K562 (cell line): ENCODE measurements around the gene FBN1. TPM values are rescaled to one million over a fixed set of nuclear protein-coding genes. Genes with fewer than 3 reads are reported as not detected.

ENCODE experiments used
- ATAC-seq: fragments of 200-7000 bp; cut with Tn5 transposase; 3 replicates; pipeline ENCODE4 v1.9.1; 2020; ENCODE audit warnings: moderate library complexity
- BruUV-seq: library from RNA; stranded (reverse); fragments of 400-500 nt; replicated peaks from 2 replicates; lab custom pipeline; 2021; lab: Mats Ljungman, UMichigan
- CTCF ChIA-PET: fragments of 300-600 bp; formaldehyde crosslinking; extraction: SDS; loops from one replicate; lab custom pipeline; 2021; ENCODE audit warnings: low intra/inter-chr PET ratio; lab: Yijun Ruan, JAX
- POLR2A ChIA-PET: fragments of 300-600, 350-650 bp; sonication (Branson Sonifier 250); formaldehyde crosslinking; extraction: SDS; loops from one replicate; lab custom pipeline; 2021; ENCODE audit warnings: antibody characterized with exemption, inconsistent platforms; lab: Yijun Ruan, JAX
- DNase-seq, 4 experiments: peaks; one replicate each; pipeline versions ENCODE4 v3.0.0 to v3.0.0-alpha.2; 2011 to 2018; ENCODE audit warnings: low spot score in 3 of 4, mixed read lengths in 3 of 4; ENCODE audit errors: extremely low read depth in 1 of 4
- FAIRE-seq: peaks from 2 replicates; lab custom pipeline; 2011; peaks lifted over from hg19 to GRCh38; lab: Jason Lieb, UNC
- H2AFZ ChIP-seq: 2 replicates; pipeline ENCODE4 v1.6.0; 2011; ENCODE audit warnings: low read depth, low read length, control low read depth, inconsistent platforms
- H3K27ac ChIP-seq: fragments of 200-600 bp; 3 replicates; pipeline ENCODE4 v1.8.0; 2011; ENCODE audit warnings: low read depth, mild to moderate bottlenecking, control low read depth, inconsistent platforms, low read length, moderate library complexity, mixed read lengths; ENCODE audit errors: extremely low read depth
- H3K27me3 ChIP-seq, 2 experiments: fragments of 300-600 bp in 1 of 2; 2 replicates in 1 of 2; 3 replicates in 1 of 2; pipeline versions ENCODE4 v1.6.0 to v1.8.0; 2011; ENCODE audit warnings: inconsistent platforms in 2 of 2, low read length in 2 of 2, mild to moderate bottlenecking in 1 of 2, mixed read lengths in 1 of 2, moderate library complexity in 1 of 2; ENCODE audit not compliant: control insufficient read depth in 2 of 2, insufficient read depth in 2 of 2
- H3K36me3 ChIP-seq: fragments of 300-600 bp; 3 replicates; pipeline ENCODE4 v1.8.0; 2011; ENCODE audit warnings: mild to moderate bottlenecking, low read length, inconsistent platforms; ENCODE audit not compliant: control insufficient read depth, insufficient read depth
- H3K4me1 ChIP-seq, 2 experiments: fragments of 200-600 bp in 1 of 2; replicated peaks in 1 of 2; 2 replicates in 1 of 2; 3 replicates in 1 of 2; pipeline versions ENCODE4 v1.5.1 to v1.8.0; 2011; ENCODE audit warnings: inconsistent platforms in 2 of 2, low read length in 2 of 2, mild to moderate bottlenecking in 1 of 2, mixed read lengths in 1 of 2, moderate library complexity in 1 of 2; ENCODE audit not compliant: control insufficient read depth in 2 of 2, insufficient read depth in 2 of 2
- H3K4me2 ChIP-seq: 2 replicates; pipeline ENCODE4 v1.6.1; 2011; ENCODE audit warnings: low read length, control low read depth, inconsistent platforms, mixed read lengths; ENCODE audit not compliant: insufficient read depth
- H3K4me3 ChIP-seq: fragments of 200-600 bp; sonication (generic), shearing (Covaris generic); 2 replicates; pipeline ENCODE4 v1.5.1; 2016; ENCODE audit warnings: control low read depth, inconsistent platforms
- H3K79me2 ChIP-seq: fragments of 200-600 bp; 3 replicates; pipeline ENCODE4 v1.8.0; 2011; ENCODE audit warnings: low read length, inconsistent platforms; ENCODE audit not compliant: control insufficient read depth, insufficient read depth
- H3K9ac ChIP-seq, 2 experiments: 2 replicates each; pipeline versions ENCODE4 v1.6.0 to v1.6.1; 2011; ENCODE audit warnings: low read depth in 2 of 2, low read length in 2 of 2, control low read depth in 1 of 2, inconsistent platforms in 1 of 2, mild to moderate bottlenecking in 1 of 2, mixed read lengths in 1 of 2; ENCODE audit not compliant: insufficient read depth in 1 of 2
- H3K9me1 ChIP-seq: one replicate; pipeline ENCODE4 v1.6.0; 2011; ENCODE audit warnings: inconsistent platforms, mild to moderate bottlenecking, low read length, moderate library complexity; ENCODE audit not compliant: control insufficient read depth, insufficient read depth
- H3K9me3 ChIP-seq: replicated peaks from 2 replicates; pipeline ENCODE4 v1.5.1; 2011; ENCODE audit warnings: low read depth, low read length, inconsistent platforms; ENCODE audit not compliant: control insufficient read depth, insufficient read depth
- H4K20me1 ChIP-seq: replicated peaks from 2 replicates; pipeline ENCODE4 v1.6.1; 2011; ENCODE audit warnings: low read length, inconsistent platforms, mixed read lengths; ENCODE audit not compliant: control insufficient read depth, insufficient read depth
- ETV6 ChIP-seq, 3 experiments: fragments of 150-350 bp in 1 of 3; sonication (generic) in 1 of 3; formaldehyde crosslinking in 1 of 3; IDR thresholded peaks; 2 replicates each; pipeline versions ENCODE4 v1.6.1 to v1.8.0; 2014 to 2022; ENCODE audit warnings: borderline replicate concordance in 2 of 3, low read depth in 2 of 3, antibody characterized with exemption in 1 of 3, low read length in 1 of 3, mild to moderate bottlenecking in 1 of 3, missing genetic modification reagents in 1 of 3
- JUND ChIP-seq, 2 experiments: IDR thresholded peaks; 2 replicates in 1 of 2; 3 replicates in 1 of 2; pipeline ENCODE4 v1.6.1; 2011; ENCODE audit warnings: borderline replicate concordance in 2 of 2, low read depth in 2 of 2, low read length in 2 of 2, improper control_type of control experiment in 1 of 2, missing biosample characterization in 1 of 2, missing genetic modification characterization in 1 of 2, missing genetic modification reagents in 1 of 2
- SMAD4 ChIP-seq: fragments of 250-450 bp; sonication (Bioruptor Pico); conservative IDR thresholded peaks from 2 replicates; pipeline ENCODE4 v1.8.0; 2021; ENCODE audit warnings: inconsistent platforms, mild to moderate bottlenecking, moderate library complexity
- SMARCC2 ChIP-seq: fragments of 450-650 bp; IDR thresholded peaks from 2 replicates; pipeline ENCODE4 v1.6.1; 2017; ENCODE audit warnings: antibody characterized with exemption, moderate library complexity, mild to moderate bottlenecking, low read depth
- THRAP3 ChIP-seq: fragments of 450-650 bp; IDR thresholded peaks from 2 replicates; pipeline ENCODE4 v1.6.1; 2016; ENCODE audit warnings: mild to moderate bottlenecking, inconsistent platforms, borderline replicate concordance
- WGBS: fragments of 100-300 bp; shearing (Covaris generic); methylation state at CpG from one replicate; pipeline ENCODE4 v1.1.6; 2016; ENCODE audit warnings: low coverage, mixed read lengths; ENCODE audit not compliant: insufficient coverage; ENCODE audit errors: missing lambda C conversion rate; 5-methylcytosine and 5-hydroxymethylcytosine counted together
- in situ Hi-C: fragments of 300-500 bp; cut with MboI; formaldehyde crosslinking; loops from 4 replicates; pipeline ENCODE4 v1.15.0; 2018; ENCODE audit warnings: inconsistent platforms, mixed read lengths
- intact Hi-C: fragments of 100-400 bp; cut with micrococcal nuclease; formaldehyde crosslinking; loops from 2 replicates; pipeline ENCODE4 v1.14.2; 2022
- polyA plus RNA-seq, 8 experiments: library from polyadenylated mRNA; depleted of rRNA in 4 of 8; stranded (reverse) in 5 of 8; unstranded in 3 of 8; fragments of >200 nt; fragmentation: Nextera tagmentation in 2 of 8; fragmentation: Illumina TruSeq in 1 of 8; extraction: Ambion mirVana in 2 of 8; extraction: Trizol in 1 of 8; gene quantifications; 2 replicates each; pipeline versions ENCODE4 v1.2.1 to v1.2.3, GENCODE V29; 2011 to 2014; ENCODE audit warnings: inconsistent platforms in 1 of 8, missing spikeins in 1 of 8
- total RNA-seq, 7 experiments: library from RNA; depleted of rRNA in 6 of 7; stranded (reverse); fragments of >200 nt in 6 of 7; fragmentation: Illumina TruSeq in 2 of 7; extraction: Trizol in 2 of 7; gene quantifications; 2 replicates each; pipeline versions ENCODE4 v1.2.1 to v1.2.3, GENCODE V29; 2011 to 2021; ENCODE audit warnings: low replicate concordance in 1 of 7

Gene FBN1
- total and polyA plus RNA-seq, 9 of the 15 experiments (the other 6 are each of a cell fraction or from before 2014, with no cell fraction given), result 0.15 to 1.2 (median 0.60) TPM

- Histone ChIP-seq H3K27ac (no peak overlapping the region), H3K36me3 (no peaks in the 10 kb centered on the region), H4K20me1 (no peaks in the 10 kb centered on the region), H2AFZ (no peak overlapping the region), H3K27me3 (peaks cover 10 to 15% of the 10 kb centered on the region in 2 experiments), H3K9me3 (no peaks in the 10 kb centered on the region), H3K4me1 (no peaks in the 10 kb centered on the region), H3K9me1 (no peaks in the 10 kb centered on the region), H3K9ac (no peak overlapping the region), H3K4me3 (no peak overlapping the region), H3K4me2 (no peak overlapping the region), H3K79me2 (no peaks in the 10 kb centered on the region)
- DNase-seq (no peak), FAIRE-seq (no peak), ATAC-seq (no peak)
- ChIA-PET POLR2A (interaction anchor here (1.2 kb wide), 1 partner anchor 9 kb away, joined by 3 read pairs; no protein-coding TSS in a partner anchor), CTCF (no interaction called here)
- TF ChIP-seq THRAP3 (no peak), JUND (IDR thresholded peaks at IDR 0.05; ENCODE audit: borderline replicate concordance, low read depth, low read length) (no peak), JUND (tag; IDR thresholded peaks at IDR 0.05; ENCODE audit: borderline replicate concordance, low read depth, low read length) (no peak), ETV6 (IDR thresholded peaks at IDR 0.05; ENCODE audit: borderline replicate concordance in 1 of 2, low read depth in 2 of 2, low read length in 1 of 2) (no peak), ETV6 (CRISPR knock-in tag; IDR thresholded peaks at IDR 0.05; ENCODE audit: borderline replicate concordance) (no peak), SMARCC2 (no peak), SMAD4 (CRISPR knock-in tag) (no peak)
- BruUV-seq, result no TSS peak
- WGBS, result 15% methylated on average over 15 of the region's 15 CpGs
- in situ Hi-C loops (no loop called here), intact Hi-C loops (no loop called here)
These were observed 230.2 kb downstream of the FBN1 start for GRCh38 chr15:48415036-48415886.
